KMS-11 (cell line): ENCODE measurements around the gene TXLNG.
"Not testable (repeated sequence)": the region's sequence is repeated elsewhere in the genome, so short reads cannot be mapped to it uniquely, and the experiment has no call there.

Source experiments
- H2AFZ ChIP-seq: fragments of 200-600 bp; sonication (generic); 2 replicates; pipeline ENCODE4 v1.6.1; 2016; ENCODE audit warnings: antibody characterized with exemption, mixed run types, low read depth
- H3K27ac ChIP-seq: fragments of 200-600 bp; sonication (generic); 2 replicates; pipeline ENCODE4 v1.6.1; 2016; ENCODE audit warnings: mild to moderate bottlenecking, mixed run types
- H3K27me3 ChIP-seq: fragments of 200-600 bp; sonication (generic); 2 replicates; pipeline ENCODE4 v1.6.1; 2017; ENCODE audit warnings: mild to moderate bottlenecking, low read depth, mixed run types, moderate library complexity; ENCODE audit not compliant: insufficient read depth
- H3K36me3 ChIP-seq: fragments of 200-600 bp; sonication (generic); 2 replicates; pipeline ENCODE4 v1.6.1; 2017; ENCODE audit warnings: mild to moderate bottlenecking, mixed run types; ENCODE audit not compliant: insufficient read depth
- H3K4me1 ChIP-seq: fragments of 200-600 bp; sonication (generic); 2 replicates; pipeline ENCODE4 v1.6.1; 2016; ENCODE audit warnings: mild to moderate bottlenecking, low read depth, mixed run types; ENCODE audit not compliant: poor library complexity, severe bottlenecking
- H3K4me2 ChIP-seq: fragments of 200-600 bp; sonication (generic); 2 replicates; pipeline ENCODE4 v1.7.0; 2016; ENCODE audit warnings: mild to moderate bottlenecking, mixed run types
- H3K4me3 ChIP-seq: fragments of 200-600 bp; sonication (generic); IDR thresholded peaks from 2 replicates; pipeline ENCODE4 v1.6.1; 2017; ENCODE audit warnings: low read depth, low read length, mixed read lengths; ENCODE audit not compliant: insufficient read depth
- H3K79me2 ChIP-seq: fragments of 200-600 bp; sonication (generic); 2 replicates; pipeline ENCODE4 v1.6.1; 2016; ENCODE audit warnings: low read depth, mixed run types; ENCODE audit not compliant: insufficient read depth
- H3K9ac ChIP-seq: fragments of 200-600 bp; sonication (generic); 2 replicates; pipeline ENCODE4 v1.6.1; 2016; ENCODE audit warnings: mild to moderate bottlenecking, mixed run types
- H4K20me1 ChIP-seq: fragments of 200-600 bp; sonication (generic); 2 replicates; pipeline ENCODE4 v1.6.1; 2016; ENCODE audit warnings: mild to moderate bottlenecking, mixed run types; ENCODE audit not compliant: insufficient read depth
- TF ChIP-seq, protein P1 (sequence below): fragments of 200-600 bp; sonication (generic); conservative IDR thresholded peaks from 2 replicates; pipeline ENCODE4 v1.6.1; 2017; ENCODE audit warnings: low read depth, mild to moderate bottlenecking, antibody characterized with exemption, low read length, moderate library complexity, mixed read lengths

TXLNG gene

DNA sequence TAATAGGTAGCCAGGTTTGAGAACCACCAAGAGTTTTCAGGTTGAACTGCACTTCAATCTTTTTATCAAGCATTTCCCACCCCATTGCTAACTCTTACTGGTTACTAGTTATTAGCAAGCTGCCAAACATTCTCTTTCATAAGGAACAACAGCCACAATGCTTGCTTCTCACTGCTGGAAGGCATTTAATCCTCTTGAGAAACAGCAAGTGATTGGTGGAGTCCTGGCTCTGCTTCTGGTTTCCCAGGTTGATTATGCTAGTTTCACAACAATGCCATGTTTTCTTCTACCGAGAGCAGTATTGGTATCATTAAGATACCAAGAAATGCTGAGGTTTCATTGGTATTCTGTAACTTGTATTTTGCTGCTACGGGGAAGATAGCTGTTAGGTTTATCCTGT is 32.2 kb upstream of the TXLNG start:
- no peak overlapping the region for H3K4me2 ChIP-seq

DNA sequence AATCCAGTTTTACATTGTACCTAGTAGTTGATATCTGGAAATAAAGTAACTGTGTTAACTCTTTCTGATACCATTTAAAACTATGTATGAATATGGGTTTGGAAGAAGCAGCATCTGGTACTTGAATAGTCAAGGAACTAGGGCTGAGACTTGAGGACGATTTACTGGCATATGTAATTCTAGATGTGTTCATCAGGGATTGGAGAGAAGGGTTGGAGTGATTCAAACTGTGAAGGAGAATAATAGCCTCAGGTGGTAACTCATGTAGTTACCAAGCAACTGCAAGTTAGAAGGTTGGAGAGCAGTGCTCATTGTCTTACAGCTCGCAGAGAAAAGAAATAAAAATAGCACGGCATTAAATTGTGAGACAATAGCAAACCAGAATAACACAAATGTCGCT is 29.5 kb upstream of the TXLNG start:
- no peak overlapping the region for H2AFZ ChIP-seq
- no peak overlapping the region for H3K4me2 ChIP-seq
- no peaks in the 10 kb centered on the region for H3K27me3 ChIP-seq
- no peaks in the 10 kb centered on the region for H3K36me3 ChIP-seq
- no peaks in the 10 kb centered on the region for H3K79me2 ChIP-seq
- no peak overlapping the region for H3K27ac ChIP-seq
- TF ChIP-seq, protein P1, sequence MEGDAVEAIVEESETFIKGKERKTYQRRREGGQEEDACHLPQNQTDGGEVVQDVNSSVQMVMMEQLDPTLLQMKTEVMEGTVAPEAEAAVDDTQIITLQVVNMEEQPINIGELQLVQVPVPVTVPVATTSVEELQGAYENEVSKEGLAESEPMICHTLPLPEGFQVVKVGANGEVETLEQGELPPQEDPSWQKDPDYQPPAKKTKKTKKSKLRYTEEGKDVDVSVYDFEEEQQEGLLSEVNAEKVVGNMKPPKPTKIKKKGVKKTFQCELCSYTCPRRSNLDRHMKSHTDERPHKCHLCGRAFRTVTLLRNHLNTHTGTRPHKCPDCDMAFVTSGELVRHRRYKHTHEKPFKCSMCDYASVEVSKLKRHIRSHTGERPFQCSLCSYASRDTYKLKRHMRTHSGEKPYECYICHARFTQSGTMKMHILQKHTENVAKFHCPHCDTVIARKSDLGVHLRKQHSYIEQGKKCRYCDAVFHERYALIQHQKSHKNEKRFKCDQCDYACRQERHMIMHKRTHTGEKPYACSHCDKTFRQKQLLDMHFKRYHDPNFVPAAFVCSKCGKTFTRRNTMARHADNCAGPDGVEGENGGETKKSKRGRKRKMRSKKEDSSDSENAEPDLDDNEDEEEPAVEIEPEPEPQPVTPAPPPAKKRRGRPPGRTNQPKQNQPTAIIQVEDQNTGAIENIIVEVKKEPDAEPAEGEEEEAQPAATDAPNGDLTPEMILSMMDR = no peak
- H3K4me1 ChIP-seq = peaks cover 6% of the 10 kb centered on the region
- no peak overlapping the region for H3K4me3 ChIP-seq
- H4K20me1 ChIP-seq = no peaks in the 10 kb centered on the region
- no peak overlapping the region for H3K9ac ChIP-seq

More for the DNA sequence above, 32.2 kb upstream of the TXLNG start:
- no peak overlapping the region for H3K4me3 ChIP-seq
- H3K79me2 ChIP-seq = no peaks in the 10 kb centered on the region
- H3K4me1 ChIP-seq = peaks cover 6% of the 10 kb centered on the region
- no peak overlapping the region for H2AFZ ChIP-seq
- no peaks in the 10 kb centered on the region for H3K27me3 ChIP-seq
- H3K9ac ChIP-seq = no peak overlapping the region
- H4K20me1 ChIP-seq = no peaks in the 10 kb centered on the region
- no peaks in the 10 kb centered on the region for H3K36me3 ChIP-seq
- H3K27ac ChIP-seq = no peak overlapping the region
- TF ChIP-seq, protein P1 = no peak

DNA sequence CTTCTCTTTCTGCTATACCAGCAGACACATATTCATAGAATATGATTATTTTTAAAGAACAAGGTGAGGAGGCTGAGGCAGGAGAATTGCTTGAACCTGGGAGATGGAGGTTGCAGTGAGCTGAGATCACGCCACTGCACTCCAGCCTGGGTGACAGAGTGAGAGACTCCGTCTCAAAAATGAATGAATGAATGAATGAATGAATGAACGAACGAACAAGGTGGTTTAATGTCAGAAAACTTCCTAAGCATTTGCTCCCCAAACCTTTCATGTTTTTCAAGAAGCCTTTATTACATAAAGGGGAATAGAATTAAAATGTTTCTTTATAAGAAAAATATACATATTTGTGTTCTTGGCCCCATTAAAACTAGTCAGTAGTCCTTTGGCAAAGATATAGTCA is 24.8 kb upstream of the TXLNG start:
- not testable (repeated sequence) for H3K79me2 ChIP-seq, H2AFZ ChIP-seq, H3K4me2 ChIP-seq, H3K27me3 ChIP-seq, H4K20me1 ChIP-seq, H3K4me3 ChIP-seq, H3K27ac ChIP-seq, H3K9ac ChIP-seq, H3K36me3 ChIP-seq, H3K4me1 ChIP-seq

DNA sequence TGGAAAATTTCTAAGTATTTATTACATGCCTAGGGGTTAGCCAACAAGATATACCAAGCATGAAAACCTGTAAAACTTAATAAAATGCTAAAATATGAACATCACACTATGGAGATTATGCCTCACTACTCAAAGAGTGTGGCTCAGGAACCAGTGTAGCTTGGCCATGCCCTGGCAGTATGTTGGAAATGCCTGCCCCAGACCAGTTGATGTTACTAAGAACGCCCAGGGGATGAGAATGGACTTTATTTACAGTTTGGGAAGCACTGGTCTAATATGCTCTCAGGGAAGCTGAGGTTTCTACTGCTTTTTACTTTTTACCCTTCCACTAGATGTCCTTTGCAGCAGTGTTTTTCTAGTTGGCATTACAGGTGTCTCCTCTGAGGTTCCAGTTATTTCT is 23.7 kb upstream of the TXLNG start:
- Histone ChIP-seq H3K27me3 (no peaks in the 10 kb centered on the region), H3K36me3 (no peaks in the 10 kb centered on the region), H2AFZ (no peak overlapping the region), H3K4me3 (no peak overlapping the region), H3K4me1 (no peaks in the 10 kb centered on the region), H3K27ac (no peak overlapping the region), H3K4me2 (no peak overlapping the region), H4K20me1 (no peaks in the 10 kb centered on the region), H3K79me2 (no peaks in the 10 kb centered on the region), H3K9ac (no peak overlapping the region)
- TF ChIP-seq, protein P1 = no peak

DNA sequence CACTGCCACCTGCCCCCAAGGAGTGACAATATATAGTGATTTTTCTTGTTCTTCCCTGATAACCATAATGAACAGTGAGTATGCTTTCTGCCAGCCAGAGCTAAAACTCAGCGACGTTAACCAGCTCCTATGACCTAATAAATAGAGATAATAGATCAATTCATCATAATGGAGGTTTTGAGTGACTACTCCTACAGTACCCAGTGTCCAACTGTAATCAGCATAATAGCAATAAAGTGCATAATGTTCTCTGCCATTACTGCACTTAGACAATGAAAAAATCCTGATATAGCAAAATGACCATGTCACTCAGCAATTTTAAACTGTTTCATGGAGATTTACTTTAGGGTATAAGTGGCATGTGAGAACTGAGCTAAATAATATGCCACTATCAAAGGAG is 20.7 kb upstream of the TXLNG start:
- Histone ChIP-seq H3K36me3 (no peaks in the 10 kb centered on the region), H3K27me3 (no peaks in the 10 kb centered on the region), H3K9ac (no peak overlapping the region), H3K4me2 (no peak overlapping the region), H2AFZ (no peak overlapping the region), H3K4me3 (no peak overlapping the region), H3K79me2 (no peaks in the 10 kb centered on the region), H4K20me1 (no peaks in the 10 kb centered on the region), H3K27ac (no peak overlapping the region), H3K4me1 (no peaks in the 10 kb centered on the region)
- TF ChIP-seq, protein P1 = no peak
